GM10248 (cell line): ENCODE results near the gene ENO1.
A peak's percentile ranks its signal among the peaks of the same experiment; 100 is the strongest.

ENCODE experiments used
- CTCF ChIA-PET: fragments of 300-600 bp; sonication (Branson Sonifier 250); formaldehyde crosslinking; extraction: SDS; loops from one replicate; lab custom pipeline; 2021; ENCODE audit warnings: antibody characterized with exemption; lab: Yijun Ruan, JAX
- POLR2A ChIA-PET: fragments of 350-650 bp; sonication (Branson Sonifier 250); formaldehyde crosslinking; extraction: SDS; loops from one replicate; lab custom pipeline; 2020; ENCODE audit warnings: antibody characterized with exemption; lab: Yijun Ruan, JAX
- DNase-seq: peaks from one replicate; pipeline ENCODE4 v3.0.0; 2012; ENCODE audit errors: extremely low spot score
- TF ChIP-seq, protein P1 (sequence below): IDR thresholded peaks from 2 replicates; pipeline ENCODE4 v1.5.1; 2012; ENCODE audit warnings: mild to moderate bottlenecking, low read depth; ENCODE audit errors: extremely low read depth, missing control alignments, control extremely low read depth

The ENO1 gene

GRCh38 chr1:8816264-8816663 lies 62.2 kb downstream of the ENO1 start:
- no peak for DNase-seq
- ChIA-PET CTCF (interaction anchor here (1.3 to 2.5 kb wide), 2 partner anchors 33 to 90 kb away, joined by 9 to 11 read pairs; no protein-coding TSS in a partner anchor), POLR2A (no interaction called here)
- TF ChIP-seq, protein P1, sequence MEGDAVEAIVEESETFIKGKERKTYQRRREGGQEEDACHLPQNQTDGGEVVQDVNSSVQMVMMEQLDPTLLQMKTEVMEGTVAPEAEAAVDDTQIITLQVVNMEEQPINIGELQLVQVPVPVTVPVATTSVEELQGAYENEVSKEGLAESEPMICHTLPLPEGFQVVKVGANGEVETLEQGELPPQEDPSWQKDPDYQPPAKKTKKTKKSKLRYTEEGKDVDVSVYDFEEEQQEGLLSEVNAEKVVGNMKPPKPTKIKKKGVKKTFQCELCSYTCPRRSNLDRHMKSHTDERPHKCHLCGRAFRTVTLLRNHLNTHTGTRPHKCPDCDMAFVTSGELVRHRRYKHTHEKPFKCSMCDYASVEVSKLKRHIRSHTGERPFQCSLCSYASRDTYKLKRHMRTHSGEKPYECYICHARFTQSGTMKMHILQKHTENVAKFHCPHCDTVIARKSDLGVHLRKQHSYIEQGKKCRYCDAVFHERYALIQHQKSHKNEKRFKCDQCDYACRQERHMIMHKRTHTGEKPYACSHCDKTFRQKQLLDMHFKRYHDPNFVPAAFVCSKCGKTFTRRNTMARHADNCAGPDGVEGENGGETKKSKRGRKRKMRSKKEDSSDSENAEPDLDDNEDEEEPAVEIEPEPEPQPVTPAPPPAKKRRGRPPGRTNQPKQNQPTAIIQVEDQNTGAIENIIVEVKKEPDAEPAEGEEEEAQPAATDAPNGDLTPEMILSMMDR: no peak

DNA sequence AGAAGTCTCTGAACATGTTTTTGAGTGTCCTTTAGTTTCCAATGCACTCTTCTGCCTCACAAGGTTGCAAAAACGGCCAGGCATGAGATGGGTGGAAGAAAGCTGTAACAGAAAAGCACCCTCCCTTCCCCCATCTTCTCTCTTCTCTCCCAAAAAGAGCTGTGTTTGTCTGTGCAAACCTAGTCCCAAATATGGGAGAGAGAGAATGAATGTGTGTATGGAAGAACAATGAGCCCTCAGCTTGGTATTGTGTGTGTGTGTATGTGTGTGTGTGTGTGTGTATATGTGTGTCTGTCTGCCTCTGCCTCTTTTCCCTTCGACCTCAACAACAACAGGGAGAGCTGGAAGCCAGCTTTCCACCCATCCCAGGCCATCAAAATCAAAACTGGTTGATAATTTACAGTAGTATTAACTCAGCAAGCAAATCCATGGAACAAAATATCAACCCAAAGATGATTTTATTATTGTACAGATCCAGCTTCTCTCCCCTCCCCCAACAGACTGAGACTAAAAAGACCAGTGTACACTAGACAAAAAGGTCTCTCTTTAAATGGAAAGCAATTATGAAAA lies 62.8 kb downstream of the ENO1 start:
- CTCF ChIA-PET: interaction anchor here (0.8 to 2.5 kb wide), 7 partner anchors 10 to 89 kb away, joined by 3 to 11 read pairs (median 3); no protein-coding TSS in a partner anchor

DNA sequence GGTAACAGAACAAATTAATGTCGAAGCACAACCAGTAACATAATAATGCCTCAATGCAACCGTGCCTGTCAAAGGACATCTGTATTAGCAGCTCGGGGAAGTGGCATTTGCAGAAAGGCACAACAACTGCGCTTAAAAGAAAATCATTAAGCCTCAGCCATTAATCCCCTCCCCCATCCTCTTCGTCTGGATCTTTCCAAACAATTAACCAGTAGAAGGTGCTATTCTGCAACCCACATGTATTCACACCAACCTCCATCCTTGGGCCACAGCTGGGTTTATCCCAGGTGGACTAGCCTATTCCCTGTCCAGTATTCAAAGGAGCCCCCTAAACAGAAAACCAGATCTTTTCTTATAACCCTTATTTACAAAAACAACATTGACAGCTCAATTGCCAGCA lies 63.6 kb downstream of the ENO1 start:
- DNase-seq: no peak
- ChIA-PET POLR2A (no interaction called here), CTCF (interaction anchor here (0.8 to 2.5 kb wide), 7 partner anchors 10 to 89 kb away, joined by 3 to 11 read pairs (median 3); no protein-coding TSS in a partner anchor)
- TF ChIP-seq, protein P1: peak; percentile 14

More for the DNA sequence above, 62.8 kb downstream of the ENO1 start:
- TF ChIP-seq, protein P1: no peak
- DNase-seq: no peak
- POLR2A ChIA-PET: no interaction called here

- DNase-seq: no peak
- TF ChIP-seq, protein P1: no peak
- ChIA-PET CTCF (interaction anchor here (6.6 kb wide), 1 partner anchor 35 kb away, joined by 41 read pairs; no protein-coding TSS in a partner anchor), POLR2A (no interaction called here)
Measured at GRCh38 chr1:8813991-8814390, 64.5 kb downstream of the ENO1 start.

GRCh38 chr1:8813016-8813763 lies 65.3 kb downstream of the ENO1 start:
- TF ChIP-seq, protein P1: no peak
- DNase-seq: no peak
- POLR2A ChIA-PET: interaction anchor here (1.2 kb wide), 1 partner anchor 11 kb away, joined by 3 read pairs; no protein-coding TSS in a partner anchor
- CTCF ChIA-PET: interaction anchor here (0.7 to 6.6 kb wide), 3 partner anchors 23 to 101 kb away, joined by 3 to 41 read pairs (median 3); no protein-coding TSS in a partner anchor

DNA sequence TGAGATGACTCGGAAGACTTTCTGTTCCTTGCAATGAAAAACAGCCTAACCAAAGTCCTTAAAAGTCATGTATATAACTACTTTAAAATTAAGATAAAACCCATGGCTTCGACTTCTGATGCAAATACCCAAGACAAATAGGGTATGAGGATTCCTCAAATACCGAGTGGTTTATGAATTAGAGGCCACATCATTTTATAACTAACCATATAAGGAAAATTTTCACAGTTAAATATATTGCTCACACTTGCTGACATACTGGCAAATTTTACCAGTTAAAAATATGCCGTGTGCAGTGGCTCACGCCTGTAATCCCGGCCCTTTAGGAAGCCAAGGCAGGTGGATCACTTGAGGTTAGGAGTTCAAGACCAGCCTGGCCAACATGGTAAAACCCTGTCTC lies 66.4 kb downstream of the ENO1 start:
- POLR2A ChIA-PET: interaction anchor here (1.2 kb wide), 1 partner anchor 10 kb away, joined by 3 read pairs; no protein-coding TSS in a partner anchor

More for the DNA sequence above, 66.4 kb downstream of the ENO1 start:
- CTCF ChIA-PET: interaction anchor here (0.8 to 6.6 kb wide), 3 partner anchors 30 to 37 kb away, joined by 3 to 41 read pairs (median 3); no protein-coding TSS in a partner anchor
- TF ChIP-seq, protein P1: no peak
- DNase-seq: no peak
